ENCODE data around the gene RAB34.

DNA sequence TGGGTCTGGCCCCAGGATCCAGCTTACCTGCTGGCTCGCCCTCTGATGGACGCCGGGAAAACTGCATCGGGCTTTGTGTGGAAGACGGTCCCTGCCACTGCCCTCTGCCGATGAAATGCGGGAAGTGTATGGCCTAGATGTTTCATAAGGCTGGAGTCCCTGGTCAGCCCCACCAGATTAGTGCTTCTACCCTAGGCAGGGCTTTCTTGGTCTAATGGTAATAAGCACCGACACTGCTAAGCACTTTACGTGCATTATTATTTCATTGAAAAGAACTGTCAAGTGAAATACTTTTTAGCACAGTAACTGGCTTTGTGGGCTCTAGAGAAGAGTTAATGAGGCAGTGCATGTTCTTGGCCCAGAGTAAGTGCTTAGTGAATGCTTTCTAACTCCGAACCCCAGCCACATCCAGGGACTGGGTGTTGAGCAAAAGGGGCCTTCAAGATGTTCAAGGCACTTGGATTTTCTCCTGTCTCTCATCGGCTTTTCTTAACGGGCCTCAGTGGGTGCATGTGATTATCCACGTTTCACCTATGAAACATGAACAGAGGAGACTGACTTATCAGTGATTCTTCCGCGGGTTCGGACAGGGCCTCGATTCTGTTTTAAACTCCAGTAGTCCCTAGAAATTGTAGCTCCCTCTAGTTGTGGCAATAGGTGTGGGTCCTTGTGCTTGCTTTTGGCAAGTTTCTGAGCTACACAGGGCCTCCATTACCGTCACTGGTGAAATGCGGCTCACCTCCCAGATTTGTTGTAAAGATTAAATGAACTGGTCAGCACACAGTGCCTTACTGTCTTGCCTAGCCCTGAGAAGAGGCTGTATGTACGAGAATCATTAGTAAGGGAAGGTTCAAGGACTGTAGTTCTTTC is 32.7 kb upstream of the RAB34 start:
- TF ChIP-seq, protein P1, sequence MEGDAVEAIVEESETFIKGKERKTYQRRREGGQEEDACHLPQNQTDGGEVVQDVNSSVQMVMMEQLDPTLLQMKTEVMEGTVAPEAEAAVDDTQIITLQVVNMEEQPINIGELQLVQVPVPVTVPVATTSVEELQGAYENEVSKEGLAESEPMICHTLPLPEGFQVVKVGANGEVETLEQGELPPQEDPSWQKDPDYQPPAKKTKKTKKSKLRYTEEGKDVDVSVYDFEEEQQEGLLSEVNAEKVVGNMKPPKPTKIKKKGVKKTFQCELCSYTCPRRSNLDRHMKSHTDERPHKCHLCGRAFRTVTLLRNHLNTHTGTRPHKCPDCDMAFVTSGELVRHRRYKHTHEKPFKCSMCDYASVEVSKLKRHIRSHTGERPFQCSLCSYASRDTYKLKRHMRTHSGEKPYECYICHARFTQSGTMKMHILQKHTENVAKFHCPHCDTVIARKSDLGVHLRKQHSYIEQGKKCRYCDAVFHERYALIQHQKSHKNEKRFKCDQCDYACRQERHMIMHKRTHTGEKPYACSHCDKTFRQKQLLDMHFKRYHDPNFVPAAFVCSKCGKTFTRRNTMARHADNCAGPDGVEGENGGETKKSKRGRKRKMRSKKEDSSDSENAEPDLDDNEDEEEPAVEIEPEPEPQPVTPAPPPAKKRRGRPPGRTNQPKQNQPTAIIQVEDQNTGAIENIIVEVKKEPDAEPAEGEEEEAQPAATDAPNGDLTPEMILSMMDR (IDR thresholded peaks at IDR 0.05): peak; percentile 99 to 100 (median 100)
- peak in 1 of 4 donors; percentile 6 for TF ChIP-seq POLR2A (IDR thresholded peaks at IDR 0.05)

Measured in esophagus squamous epithelium (tissue), 4 donors.